HG02885 (cell line): ENCODE results near the gene ZNF648.
"Not testable (repeated sequence)": the region's sequence is repeated elsewhere in the genome, so short reads cannot be mapped to it uniquely, and the experiment has no call there.

ENCODE experiments used
- ATAC-seq: cut with Tn5 transposase; IDR thresholded peaks from one replicate; pipeline ENCODE4 v1.9.1; 2021; ENCODE audit warnings: mild to moderate bottlenecking; ENCODE audit not compliant: unreplicated experiment, poor library complexity

The ZNF648 gene, protein sequence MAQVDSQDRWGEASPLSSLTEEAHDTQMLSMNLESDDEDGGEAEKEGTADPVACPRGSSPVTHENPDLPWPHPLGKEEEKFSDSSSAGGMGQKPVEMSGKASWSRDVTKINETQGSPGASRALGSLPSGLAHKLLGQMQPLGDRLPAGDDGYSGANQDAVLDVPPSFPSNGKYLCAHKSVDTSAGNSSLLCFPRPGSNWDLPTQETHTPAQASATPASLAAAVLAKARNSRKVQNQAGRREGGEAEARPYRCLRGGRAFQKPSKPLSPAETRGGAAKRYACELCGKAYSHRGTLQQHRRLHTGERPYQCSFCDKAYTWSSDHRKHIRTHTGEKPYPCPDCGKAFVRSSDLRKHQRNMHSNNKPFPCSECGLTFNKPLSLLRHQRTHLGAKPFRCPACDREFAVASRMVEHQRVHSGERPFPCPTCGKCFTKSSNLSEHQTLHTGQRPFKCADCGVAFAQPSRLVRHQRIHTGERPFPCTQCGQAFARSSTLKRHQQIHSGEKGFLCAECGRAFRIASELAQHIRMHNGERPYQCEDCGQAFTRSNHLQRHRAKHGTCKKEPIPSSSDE

DNA sequence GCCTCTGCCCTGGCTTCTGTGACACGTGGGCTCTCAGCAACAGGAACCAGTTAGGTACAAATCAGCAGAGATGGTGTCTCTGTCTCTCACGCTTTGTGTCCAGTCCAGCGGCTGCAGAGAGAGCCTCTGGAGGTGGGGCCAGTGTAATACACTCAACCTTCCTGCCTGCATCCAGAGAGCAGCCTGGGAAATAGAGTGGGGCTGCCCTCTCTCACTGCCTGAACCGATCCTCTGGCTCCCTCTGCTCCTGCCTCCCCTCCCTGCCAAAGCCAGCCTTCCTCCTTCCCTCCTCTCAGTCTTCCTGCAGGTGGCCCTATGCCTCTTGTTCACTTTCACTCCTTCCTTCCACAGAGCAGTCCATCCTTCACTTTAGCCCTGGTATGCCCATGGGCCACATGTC lies at the start of gene ZNF648:
TSS of gene ZNF648 (minus strand) at position 119 of the 400 bp plus-strand sequence. CDS start 3,702 bp downstream, outside the sequence.
- no peak for ATAC-seq

DNA sequence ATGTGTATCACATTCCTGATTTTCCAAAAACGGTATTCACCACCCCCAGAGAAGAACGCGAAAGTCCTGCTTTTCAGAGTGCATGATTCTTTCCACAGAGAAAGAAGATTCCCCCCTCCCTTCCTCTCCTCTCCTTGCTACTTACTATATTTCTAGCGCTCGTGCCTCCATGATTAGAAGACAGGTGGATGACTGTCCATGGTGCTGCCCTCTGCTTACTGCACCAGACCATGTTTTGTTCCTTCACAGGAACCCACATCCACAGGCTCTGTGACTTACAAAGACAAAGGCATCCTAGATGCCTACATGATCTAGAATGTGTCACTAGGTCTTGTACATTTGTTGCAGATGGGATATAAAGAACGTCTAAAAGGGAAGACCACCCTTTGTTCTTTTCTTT lies 49.1 kb upstream of the ZNF648 start:
- no peak for ATAC-seq

DNA sequence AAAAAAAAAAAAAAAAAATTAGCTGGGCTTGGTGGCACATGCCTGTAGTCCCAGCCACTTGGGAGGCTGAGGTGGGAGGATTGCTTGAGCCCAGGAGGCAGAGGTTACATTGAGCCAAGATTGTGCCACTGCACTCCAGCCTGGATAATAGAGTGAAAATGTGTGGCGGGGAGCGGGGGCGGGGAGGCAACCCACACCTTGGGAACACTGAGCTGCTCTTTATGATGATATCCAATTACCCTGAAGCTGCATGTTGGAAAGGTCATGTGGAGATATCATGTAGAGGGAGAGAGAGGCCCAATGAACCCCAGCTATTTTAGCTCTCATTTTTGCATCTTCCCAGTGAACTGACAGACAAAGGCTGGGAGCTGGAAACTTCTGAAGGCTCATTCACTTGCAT lies 48.3 kb upstream of the ZNF648 start:
- ATAC-seq: no peak

DNA sequence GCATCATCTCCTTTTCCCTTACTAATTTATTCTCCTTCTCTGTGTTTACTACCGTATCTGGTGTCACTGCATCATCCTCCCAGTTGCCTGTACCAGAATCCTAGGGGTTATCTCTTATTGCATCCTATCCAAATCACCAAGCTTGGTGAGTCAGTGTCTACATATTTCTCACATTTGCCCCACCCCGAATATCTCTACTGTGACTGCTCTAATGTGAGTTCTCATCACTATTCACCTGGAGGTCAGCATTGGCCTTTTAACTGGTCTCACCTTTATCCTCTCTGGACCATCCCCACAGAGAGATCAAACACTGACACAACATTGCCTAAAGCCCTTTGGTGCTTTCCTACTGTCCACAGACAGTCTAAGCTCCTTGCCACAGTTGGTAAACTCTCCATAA lies 45.7 kb upstream of the ZNF648 start:
- ATAC-seq: no peak

DNA sequence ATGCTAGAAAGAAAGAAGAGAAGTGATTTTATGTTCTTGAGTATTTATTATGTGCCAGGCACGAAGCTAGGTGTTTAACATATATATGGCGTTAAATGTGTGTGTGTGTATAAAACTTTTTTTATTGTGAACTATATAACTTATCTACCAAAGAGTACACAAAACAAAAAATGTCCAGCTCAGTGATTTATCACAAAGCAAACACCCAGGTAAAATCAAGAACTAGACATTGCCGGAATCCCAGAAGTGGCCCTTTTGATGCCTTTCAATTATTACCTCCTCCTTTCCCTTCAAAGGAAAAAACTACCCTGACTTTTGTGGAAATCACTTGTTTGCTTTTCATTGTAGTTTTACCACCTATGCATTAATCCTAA lies 40.5 kb upstream of the ZNF648 start:
- ATAC-seq: no peak

DNA sequence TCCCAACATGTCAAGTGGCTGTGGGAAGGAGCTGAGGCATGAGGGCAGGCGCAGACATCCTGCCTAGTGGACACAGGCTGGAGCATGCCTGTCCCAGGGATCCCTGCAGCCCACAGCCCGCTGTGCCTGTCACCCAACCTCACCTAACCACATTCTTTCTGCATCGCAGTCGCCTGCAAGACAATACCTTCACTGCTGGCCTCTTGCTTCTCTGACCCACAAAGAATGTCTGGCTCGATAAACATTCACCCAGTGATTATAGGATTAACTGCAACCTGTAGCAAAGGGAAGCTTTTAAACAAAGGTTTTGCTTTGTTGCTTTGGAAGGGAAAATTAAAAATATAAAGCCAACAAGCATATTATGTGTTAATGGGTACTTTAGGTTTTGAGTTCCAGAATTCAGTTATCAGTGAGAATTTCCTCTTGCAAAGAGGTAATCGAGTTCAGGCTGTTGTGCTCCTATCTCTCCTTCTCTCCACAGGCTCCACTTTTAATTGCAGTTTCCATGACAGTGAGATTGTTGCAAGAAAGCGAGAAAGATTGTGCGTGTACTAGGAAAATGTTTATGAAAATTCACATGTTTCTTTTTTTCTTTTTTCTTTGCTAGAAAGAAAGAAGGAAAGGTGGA lies 40.0 kb upstream of the ZNF648 start:
- ATAC-seq: no peak

DNA sequence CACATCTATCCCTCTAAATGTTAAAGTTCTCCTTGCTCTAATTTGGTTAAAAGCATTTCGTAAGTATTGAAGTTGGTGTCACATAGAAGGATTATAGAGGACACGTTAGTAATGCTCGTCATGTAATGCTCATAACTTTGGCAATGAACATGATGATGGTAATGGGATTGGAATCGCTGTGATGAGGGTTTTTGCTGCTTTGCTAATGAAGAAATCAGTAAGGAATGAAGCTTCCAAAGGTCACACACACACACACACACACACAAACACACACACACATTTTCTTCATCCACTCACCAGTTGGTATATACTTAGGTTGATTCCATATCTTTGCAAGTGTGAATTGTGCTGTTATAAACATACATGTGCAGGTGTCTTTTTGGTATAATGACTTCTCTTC lies 36.8 kb upstream of the ZNF648 start:
- no peak for ATAC-seq

DNA sequence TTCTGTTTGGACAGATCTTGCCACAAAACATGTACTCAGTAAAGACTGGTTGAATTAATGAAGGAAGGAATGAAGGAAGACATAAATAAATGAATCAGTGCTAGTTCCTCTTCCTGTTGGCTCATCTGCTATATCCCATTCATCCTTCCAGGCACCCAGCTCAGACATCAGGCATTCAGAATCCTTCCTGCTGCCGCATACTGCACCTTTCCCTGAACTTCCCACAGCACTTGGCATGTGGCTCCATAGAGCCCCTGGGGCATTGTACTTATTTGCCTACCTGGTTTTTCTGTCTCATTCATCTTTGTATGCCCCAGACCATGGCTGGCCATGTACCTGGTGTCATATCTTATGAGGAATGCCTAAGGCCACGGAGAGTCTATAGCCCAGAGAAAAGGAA lies 34.4 kb upstream of the ZNF648 start:
- ATAC-seq: no peak

DNA sequence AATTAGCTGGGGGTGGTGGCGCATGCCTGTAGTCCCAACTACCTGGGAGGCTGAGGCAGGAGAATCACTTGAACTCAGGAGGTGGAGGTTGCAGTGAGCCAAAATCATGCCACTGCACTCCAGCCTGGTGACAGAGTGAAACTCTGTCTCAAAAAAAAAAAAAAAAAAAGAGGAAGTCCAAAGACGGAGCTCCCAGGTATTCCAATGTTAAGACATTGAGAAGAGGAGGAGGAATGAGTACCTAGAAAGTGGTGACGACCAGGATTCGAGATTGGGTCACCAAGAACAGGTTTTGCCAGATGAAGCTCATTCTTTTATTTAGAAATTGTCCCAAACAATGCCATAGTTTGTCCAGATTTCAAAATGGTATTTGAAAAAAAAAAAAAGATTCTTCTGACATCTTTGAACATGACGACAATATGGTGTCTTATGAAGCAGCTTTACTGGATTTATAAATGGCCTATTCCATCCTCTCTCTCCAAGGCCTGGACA lies 33.0 kb upstream of the ZNF648 start:
- ATAC-seq: not testable (repeated sequence)

DNA sequence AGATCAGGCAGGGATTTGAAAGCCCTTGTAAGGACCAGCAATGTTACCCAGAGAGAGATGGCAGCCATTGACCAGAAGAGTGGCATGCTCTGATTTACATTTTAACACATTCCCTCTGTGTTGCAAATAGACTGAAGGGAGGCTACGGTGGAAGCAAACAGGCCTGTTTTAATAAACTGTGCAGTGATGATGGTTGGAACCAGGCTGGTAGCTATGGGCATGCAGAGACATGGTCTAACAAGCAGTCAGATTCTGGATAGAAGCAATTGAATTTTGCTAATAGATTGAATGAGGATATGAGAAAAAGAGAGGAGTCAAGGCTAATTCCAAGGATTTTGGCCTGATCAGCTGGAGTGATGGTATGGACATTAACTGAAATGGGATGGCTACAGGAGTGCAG lies 32.3 kb upstream of the ZNF648 start:
- no peak for ATAC-seq

DNA sequence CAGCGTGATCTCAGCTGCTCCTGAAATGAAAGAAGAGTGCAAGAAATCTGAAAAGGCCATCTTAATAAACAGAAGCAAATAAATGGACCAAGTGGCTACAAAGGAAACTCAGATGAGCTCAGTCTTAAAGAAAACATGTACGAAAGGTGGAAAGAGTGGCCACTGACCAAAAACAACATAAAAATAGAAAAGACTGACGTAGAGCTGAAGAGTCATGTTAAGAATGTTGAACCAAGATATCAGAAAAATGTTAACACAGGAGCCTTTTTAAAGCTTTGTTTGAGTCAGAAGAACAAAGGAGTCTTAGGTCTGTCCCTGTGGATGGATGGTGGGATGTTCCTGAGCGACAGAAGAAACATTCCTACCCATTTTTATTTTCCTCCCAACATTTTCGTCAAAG lies 30.8 kb upstream of the ZNF648 start:
- ATAC-seq: no peak

DNA sequence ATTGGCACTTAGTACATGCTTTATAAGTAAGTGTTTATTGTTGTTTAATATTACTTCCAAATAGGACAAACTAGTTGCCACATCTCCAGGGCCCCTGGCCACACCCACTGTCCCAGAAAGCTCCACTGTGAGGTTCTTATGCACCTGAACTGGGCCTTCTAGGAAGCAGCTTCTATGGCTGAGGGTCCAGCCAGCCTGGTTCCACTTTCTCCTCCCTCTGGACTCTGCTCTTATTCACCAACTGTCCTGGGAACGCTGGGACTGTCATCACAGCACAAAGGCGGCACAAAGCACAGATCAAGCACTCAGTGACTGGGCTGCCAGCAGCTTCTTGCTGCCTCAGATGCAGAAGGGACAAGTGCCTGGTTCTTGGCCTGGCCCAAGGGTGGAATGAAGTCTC lies 29.6 kb upstream of the ZNF648 start:
- ATAC-seq: no peak

DNA sequence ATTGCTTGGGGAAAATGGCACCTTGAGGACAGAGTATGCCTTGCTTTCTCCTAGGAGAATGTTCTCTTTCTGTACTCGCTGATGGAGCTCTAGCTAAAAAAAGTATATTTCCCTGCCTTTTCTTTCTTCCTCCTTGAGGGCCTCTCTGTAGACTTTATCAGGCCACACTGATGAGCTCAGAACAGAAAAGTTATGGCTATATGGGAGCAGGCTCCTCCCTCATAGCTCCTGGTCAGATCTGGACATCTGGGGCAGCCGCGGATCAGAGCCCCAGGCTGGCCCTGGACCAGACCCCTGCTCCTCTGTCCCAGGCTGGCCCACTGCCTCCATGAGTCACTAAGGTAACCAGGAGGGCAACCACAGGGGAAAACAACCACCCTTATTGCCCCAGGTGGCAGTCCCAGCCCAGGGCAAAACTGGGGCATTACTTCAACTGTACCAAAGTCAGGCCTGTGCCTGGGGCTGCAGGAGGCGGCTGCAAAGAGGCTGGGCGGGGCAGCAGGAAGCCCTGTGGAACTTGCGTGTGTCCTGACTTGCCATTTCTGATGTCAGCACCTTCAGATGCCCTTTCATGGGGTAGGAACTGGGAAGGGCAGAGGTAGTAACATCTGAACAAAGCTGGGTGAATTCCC lies 26.3 kb upstream of the ZNF648 start:
- no peak for ATAC-seq

DNA sequence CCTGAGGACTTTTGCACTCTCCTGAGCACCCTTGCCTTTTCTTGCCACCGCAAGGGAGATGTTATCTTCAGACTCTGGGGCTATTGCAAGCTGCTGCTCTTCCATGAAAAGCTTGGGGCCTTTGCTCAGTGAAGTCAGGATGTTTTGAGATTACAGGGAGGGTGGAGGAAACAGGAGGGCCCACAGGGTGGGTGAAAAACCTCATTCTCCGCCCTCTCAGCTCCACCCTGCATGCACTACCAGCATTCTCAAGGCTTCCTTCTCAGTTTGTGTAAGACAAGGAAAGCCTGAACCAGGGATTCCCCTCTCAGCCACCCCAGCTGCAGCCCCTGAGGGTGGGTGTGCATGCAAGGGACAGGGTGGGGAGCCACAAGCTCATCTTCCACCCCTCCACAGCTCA lies 25.8 kb upstream of the ZNF648 start:
- no peak for ATAC-seq

DNA sequence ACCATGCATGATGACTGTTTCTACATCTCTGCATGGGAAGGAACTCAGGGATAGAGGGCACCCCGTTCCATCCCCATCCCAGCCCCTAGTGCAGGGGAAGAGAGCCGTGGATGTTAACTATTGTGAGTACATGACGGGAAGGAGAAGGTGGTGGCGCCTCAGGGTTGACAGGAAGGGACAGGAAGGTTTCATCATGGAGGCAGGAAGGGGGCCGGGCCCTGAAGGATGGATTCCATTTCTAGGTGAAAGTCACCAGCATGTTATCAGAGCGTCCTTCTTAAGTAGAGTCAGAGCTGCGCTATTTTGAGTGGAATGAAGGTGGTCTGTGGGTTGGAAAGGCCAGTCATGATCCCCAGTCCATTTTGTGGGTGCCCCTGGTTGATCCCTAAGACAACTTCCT lies 25.1 kb upstream of the ZNF648 start:
- no peak for ATAC-seq

DNA sequence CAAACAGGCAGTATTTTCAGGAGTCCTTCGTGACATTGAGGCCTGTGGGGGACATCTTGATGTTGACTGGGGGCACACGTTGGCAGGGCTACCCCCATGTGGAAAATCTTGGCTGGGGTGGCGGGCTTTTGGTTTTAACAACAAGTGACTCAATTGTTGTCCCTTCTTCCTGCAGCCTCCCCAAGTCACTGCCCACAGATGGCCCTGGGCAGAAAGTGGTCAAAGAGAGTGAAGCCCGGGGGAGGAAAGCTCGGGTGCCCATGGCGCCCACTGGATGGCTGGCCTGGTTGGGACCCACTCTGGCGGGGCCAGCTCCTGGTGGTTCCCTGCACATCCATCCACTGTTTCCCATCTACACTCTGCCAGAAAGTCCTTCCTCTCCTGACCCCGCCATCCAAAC lies 24.6 kb upstream of the ZNF648 start:
- no peak for ATAC-seq

DNA sequence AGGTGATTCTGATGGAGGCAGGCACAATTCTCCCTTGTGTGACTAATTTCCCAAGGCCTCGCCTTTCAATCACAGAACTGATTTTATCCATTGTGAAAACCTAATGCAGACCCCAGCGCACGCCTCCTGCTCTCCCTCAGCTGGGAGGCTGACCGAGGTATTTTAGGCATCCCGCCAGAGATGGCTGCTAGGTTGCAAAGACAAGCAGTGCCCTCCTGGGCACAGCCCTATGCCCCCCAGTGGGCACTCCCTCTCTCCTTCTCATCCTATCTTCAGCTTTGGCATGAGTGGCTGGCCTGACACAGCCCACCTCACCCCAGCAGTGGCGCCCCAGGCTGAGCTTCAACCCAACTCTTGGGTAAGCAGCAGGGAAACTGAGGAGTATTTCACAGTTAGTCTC lies 24.2 kb upstream of the ZNF648 start:
- ATAC-seq: no peak

DNA sequence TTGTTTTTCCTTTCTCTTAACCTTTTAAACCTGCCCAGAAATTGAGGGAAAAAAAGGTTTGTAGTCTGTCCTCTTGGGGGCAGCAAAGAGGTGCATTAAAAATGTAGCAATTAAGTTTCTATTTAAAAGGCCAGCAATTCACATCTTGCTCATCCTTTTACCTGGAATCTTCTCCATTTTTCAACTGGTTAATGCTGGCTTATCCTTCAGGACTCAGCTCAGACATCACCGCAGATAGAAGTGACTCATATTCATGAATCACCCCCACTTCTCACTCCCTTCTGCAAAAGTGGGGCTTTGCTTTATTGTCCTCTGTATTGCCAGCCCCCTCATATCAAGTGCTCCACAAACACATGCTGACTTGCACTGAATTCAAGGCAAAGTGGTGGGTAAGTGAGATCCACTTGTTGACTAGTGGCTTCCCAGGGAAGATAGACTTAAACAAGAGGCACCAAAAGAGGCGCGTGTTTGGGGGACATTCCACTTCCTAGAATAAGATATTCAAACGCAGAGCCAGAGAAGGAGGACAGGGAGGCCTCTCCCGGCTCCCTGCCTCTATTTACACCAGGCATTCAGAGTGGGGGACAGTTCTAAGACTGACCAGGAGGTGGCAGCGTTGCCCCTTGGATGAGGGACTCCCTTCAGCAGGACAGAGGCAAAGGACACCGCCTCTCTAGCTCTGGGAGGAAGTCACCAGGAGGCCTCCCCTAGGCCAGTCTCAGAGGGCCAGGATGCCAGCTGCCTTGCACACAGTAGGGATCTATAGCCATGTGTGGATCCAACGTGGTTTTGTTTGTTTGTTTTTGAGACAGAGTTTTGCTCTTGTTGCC lies 23.2 kb upstream of the ZNF648 start:
- peak; percentile 83 for ATAC-seq

DNA sequence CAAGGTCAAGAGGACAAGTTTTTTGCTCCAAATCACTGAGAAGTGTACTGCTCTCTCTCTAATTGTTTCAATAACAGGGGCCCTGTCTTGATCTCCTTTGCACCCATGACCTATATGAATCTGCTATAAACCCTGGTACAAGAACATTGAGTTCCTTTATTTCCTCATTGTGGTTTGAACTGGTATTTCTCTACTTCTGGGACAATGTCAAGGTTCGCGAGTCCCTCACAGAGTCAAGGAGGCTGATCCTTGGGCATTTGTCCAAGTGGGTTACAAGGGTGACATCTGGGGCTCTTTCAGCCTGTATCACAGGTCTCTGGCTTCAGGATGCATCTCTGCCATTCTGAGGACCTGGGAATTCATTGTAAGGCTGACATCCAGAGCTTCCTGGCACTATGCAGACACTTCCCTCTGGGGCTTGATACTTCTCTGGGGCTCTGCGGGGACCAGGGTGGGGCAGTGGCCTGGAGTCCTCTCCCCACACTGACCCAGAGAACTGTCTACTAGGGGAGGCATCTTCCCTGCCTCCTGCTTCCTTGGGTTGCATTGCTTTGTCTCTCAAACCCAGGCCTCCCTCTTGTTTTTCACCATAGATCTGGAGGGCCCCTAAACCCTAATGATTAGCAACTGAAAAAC lies 22.5 kb upstream of the ZNF648 start:
- no peak for ATAC-seq
